Measurements from ENCODE around the gene DDO.

DNA sequence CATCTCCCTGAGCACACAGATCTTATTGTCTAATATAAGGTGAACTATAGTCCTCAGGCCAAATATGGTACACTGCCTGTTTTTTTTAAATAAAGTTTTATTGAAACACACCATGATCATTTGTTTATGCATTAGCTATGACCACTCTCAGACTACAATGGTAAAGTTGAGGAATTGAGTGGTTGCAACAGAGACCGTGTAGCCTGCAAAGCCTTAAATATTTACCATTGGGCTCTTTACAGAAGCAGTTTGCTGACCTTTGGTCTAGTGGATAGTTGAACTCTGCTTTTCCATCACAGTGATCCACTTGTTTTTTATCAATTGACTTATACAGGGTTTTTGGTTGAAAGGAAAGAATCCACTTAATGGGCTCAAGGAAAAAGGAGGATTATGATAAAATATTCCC is 29.9 kb downstream of the DDO start:
- no peak for TF ChIP-seq POLR2AphosphoS5 (IDR thresholded peaks at IDR 0.05; ENCODE audit: low read depth, low read length)
- TF ChIP-seq, protein P1, sequence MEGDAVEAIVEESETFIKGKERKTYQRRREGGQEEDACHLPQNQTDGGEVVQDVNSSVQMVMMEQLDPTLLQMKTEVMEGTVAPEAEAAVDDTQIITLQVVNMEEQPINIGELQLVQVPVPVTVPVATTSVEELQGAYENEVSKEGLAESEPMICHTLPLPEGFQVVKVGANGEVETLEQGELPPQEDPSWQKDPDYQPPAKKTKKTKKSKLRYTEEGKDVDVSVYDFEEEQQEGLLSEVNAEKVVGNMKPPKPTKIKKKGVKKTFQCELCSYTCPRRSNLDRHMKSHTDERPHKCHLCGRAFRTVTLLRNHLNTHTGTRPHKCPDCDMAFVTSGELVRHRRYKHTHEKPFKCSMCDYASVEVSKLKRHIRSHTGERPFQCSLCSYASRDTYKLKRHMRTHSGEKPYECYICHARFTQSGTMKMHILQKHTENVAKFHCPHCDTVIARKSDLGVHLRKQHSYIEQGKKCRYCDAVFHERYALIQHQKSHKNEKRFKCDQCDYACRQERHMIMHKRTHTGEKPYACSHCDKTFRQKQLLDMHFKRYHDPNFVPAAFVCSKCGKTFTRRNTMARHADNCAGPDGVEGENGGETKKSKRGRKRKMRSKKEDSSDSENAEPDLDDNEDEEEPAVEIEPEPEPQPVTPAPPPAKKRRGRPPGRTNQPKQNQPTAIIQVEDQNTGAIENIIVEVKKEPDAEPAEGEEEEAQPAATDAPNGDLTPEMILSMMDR (IDR thresholded peaks at IDR 0.05): no peak
- TF ChIP-seq REST (IDR thresholded peaks at IDR 0.05; ENCODE audit: insufficient read depth in 1 of 2, low read depth in 2 of 2, low read length in 1 of 2): no peak

Measured in Panc1 (cell line).